ENCODE measurements around the gene KCNT2. TPM values are rescaled to one million over a fixed set of nuclear protein-coding genes. Genes with fewer than 3 reads are reported as not detected.

The KCNT2 gene
- total and polyA plus RNA-seq, 10 donors = 0.04 to 1.2 (median 0.99) TPM

GRCh38 chr1:196401452-196401833 is 206.8 kb downstream of the KCNT2 start:
- H3K9me3 ChIP-seq = no peaks in the 10 kb centered on the region
- H3K36me3 ChIP-seq = no peaks in the 10 kb centered on the region
- no peaks in the 10 kb centered on the region for H3K27me3 ChIP-seq (replicated peaks in 1 of 7)
- H3K27ac ChIP-seq = no peak overlapping the region
- TF ChIP-seq, protein P1, sequence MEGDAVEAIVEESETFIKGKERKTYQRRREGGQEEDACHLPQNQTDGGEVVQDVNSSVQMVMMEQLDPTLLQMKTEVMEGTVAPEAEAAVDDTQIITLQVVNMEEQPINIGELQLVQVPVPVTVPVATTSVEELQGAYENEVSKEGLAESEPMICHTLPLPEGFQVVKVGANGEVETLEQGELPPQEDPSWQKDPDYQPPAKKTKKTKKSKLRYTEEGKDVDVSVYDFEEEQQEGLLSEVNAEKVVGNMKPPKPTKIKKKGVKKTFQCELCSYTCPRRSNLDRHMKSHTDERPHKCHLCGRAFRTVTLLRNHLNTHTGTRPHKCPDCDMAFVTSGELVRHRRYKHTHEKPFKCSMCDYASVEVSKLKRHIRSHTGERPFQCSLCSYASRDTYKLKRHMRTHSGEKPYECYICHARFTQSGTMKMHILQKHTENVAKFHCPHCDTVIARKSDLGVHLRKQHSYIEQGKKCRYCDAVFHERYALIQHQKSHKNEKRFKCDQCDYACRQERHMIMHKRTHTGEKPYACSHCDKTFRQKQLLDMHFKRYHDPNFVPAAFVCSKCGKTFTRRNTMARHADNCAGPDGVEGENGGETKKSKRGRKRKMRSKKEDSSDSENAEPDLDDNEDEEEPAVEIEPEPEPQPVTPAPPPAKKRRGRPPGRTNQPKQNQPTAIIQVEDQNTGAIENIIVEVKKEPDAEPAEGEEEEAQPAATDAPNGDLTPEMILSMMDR (IDR thresholded peaks at IDR 0.05 in 8 of 11, conservative IDR thresholded peaks at IDR 0.05 in 3 of 11) = no peak
- TF ChIP-seq POLR2AphosphoS5 (IDR thresholded peaks at IDR 0.05) = no peak
- H3K4me1 ChIP-seq = no peaks in the 10 kb centered on the region
- no peak for DNase-seq
- intact Hi-C loops (cut with DNase I; ENCODE audit: low total_unique reads) = no loop called here
- 34 to 50% (median 38%) methylated on average over 1 of the region's 1 CpG for WGBS, 5 donors
- H3K4me3 ChIP-seq = no peak overlapping the region

GRCh38 chr1:196400478-196401451 is 207.5 kb downstream of the KCNT2 start:
- no peak overlapping the region for H3K4me3 ChIP-seq
- H3K27me3 ChIP-seq (replicated peaks in 1 of 7) = no peaks in the 10 kb centered on the region
- TF ChIP-seq POLR2A (IDR thresholded peaks at IDR 0.05) (no peak), POLR2AphosphoS5 (IDR thresholded peaks at IDR 0.05) (no peak)
- TF ChIP-seq, protein P1 (IDR thresholded peaks at IDR 0.05 in 8 of 11, conservative IDR thresholded peaks at IDR 0.05 in 3 of 11) = no peak
- H3K9me3 ChIP-seq = no peaks in the 10 kb centered on the region
- no peaks in the 10 kb centered on the region for H3K4me1 ChIP-seq
- intact Hi-C loops (cut with DNase I; ENCODE audit: low total_unique reads) = no loop called here
- no peaks in the 10 kb centered on the region for H3K36me3 ChIP-seq
- H3K27ac ChIP-seq = no peak overlapping the region
- 53 to 72% (median 61%) methylated on average over 7 of the region's 7 CpGs for whole genome bisulfite sequencing, 5 donors
- no peak for DNase-seq

DNA sequence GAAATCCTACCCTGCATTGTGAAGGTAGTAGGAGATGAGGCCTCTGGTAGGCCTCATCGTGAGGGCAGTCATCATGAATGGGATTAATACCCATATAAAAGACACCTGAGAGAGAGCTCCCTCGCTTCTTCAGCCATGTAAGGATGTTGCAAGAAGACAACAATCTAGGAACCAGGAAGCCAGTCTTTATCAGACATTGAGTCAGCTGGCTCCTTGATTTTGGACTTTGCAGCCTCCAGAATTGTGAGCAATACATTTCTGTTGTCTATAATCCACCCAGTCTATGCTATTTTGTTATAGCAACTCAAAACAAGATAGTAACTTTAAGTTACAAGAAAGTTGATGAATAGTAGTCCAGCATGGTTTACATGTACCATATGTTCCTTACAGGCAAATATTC is 208.5 kb downstream of the KCNT2 start:
- DNase-seq = no peak
- intact Hi-C loops (cut with DNase I; ENCODE audit: low total_unique reads) = no loop called here
- no peaks in the 10 kb centered on the region for H3K36me3 ChIP-seq
- TF ChIP-seq, protein P1 (IDR thresholded peaks at IDR 0.05 in 8 of 11, conservative IDR thresholded peaks at IDR 0.05 in 3 of 11) = no peak
- TF ChIP-seq POLR2A (IDR thresholded peaks at IDR 0.05) (no peak), POLR2AphosphoS5 (IDR thresholded peaks at IDR 0.05) (no peak)
- no peaks in the 10 kb centered on the region for H3K4me1 ChIP-seq
- 68 to 91% (median 83%) methylated on average over 2 of the region's 2 CpGs for WGBS, 5 donors
- no peaks in the 10 kb centered on the region for H3K9me3 ChIP-seq
- no peak overlapping the region for H3K4me3 ChIP-seq
- no peak overlapping the region for H3K27ac ChIP-seq
- no peaks in the 10 kb centered on the region for H3K27me3 ChIP-seq (replicated peaks in 1 of 7)

DNA sequence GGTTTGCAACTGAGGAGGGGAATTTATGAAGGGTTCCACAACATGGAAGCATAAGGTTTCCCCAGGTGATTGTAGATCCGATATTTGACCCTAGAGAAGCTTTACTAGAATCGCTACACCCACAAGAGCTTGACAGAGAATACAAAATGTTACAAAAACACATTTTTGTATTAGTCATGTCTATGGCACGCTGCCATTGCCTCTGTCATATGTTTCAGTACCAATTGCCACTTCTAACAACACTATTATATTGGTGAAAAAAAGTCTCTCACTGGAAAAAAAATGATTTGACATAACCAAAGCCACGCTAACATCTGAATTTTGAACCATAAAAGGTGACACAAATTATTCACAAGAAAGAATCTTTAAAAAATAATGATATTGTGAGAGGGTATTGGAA is 214.5 kb downstream of the KCNT2 start:
- Histone ChIP-seq H3K4me3 (no peak overlapping the region), H3K36me3 (no peaks in the 10 kb centered on the region), H3K9me3 (no peaks in the 10 kb centered on the region), H3K27me3 (replicated peaks in 1 of 7) (no peaks in the 10 kb centered on the region), H3K27ac (no peak overlapping the region), H3K4me1 (no peaks in the 10 kb centered on the region)
- TF ChIP-seq POLR2AphosphoS5 (IDR thresholded peaks at IDR 0.05) (no peak), POLR2A (IDR thresholded peaks at IDR 0.05) (no peak)
- TF ChIP-seq, protein P1 (IDR thresholded peaks at IDR 0.05 in 8 of 11, conservative IDR thresholded peaks at IDR 0.05 in 3 of 11) = no peak
- intact Hi-C loops (cut with DNase I; ENCODE audit: low total_unique reads) = no loop called here
- no peak for DNase-seq
- WGBS, 5 donors = 75 to 90% (median 86%) methylated on average over 4 of the region's 4 CpGs

Data from spleen (tissue), 11 donors.